OCI-LY7 (cell line): ENCODE results near the gene SELENOW. TPM values are rescaled to one million over a fixed set of nuclear protein-coding genes. Genes with fewer than 3 reads are reported as not detected.

Experiments
- Bru-seq: library from RNA; stranded (reverse); fragments of 400-500 nt; gene quantifications from one replicate; lab custom pipeline; 2021; lab: Mats Ljungman, UMichigan
- BruChase-seq, 2 experiments: library from RNA; stranded (reverse); fragments of 400-500 nt; gene quantifications; one replicate each; lab custom pipeline; 2021; lab: Mats Ljungman, UMichigan
- BruUV-seq: library from RNA; stranded (reverse); fragments of 400-500 nt; replicated peaks from 2 replicates; lab custom pipeline; 2021; lab: Mats Ljungman, UMichigan
- CTCF ChIA-PET: fragments of 300-600 bp; sonication (Branson Sonifier 250); formaldehyde crosslinking; loops from one replicate; lab custom pipeline; 2022; ENCODE audit warnings: antibody characterized with exemption; ENCODE audit not compliant: unreplicated experiment; lab: Charles Lee
- POLR2A ChIA-PET: fragments of 300-600 bp; sonication (Branson Sonifier 250); formaldehyde crosslinking; loops from one replicate; lab custom pipeline; 2022; ENCODE audit warnings: antibody characterized with exemption; lab: Charles Lee
- DNase-seq: peaks from one replicate; pipeline ENCODE4 v3.0.0-alpha.2; 2015; ENCODE audit warnings: low spot score
- H2AFZ ChIP-seq: fragments of 200-600 bp; sonication (generic), shearing (Covaris generic); 2 replicates; pipeline ENCODE4 v1.6.1; 2014; ENCODE audit warnings: mild to moderate bottlenecking, antibody characterized with exemption, low read length, moderate library complexity
- H3K27ac ChIP-seq: fragments of 200-600 bp; sonication (generic); 2 replicates; pipeline ENCODE4 v1.5.1; 2014; ENCODE audit warnings: mixed run types, low read depth, mild to moderate bottlenecking, moderate library complexity, low read length, inconsistent platforms; ENCODE audit not compliant: poor library complexity, severe bottlenecking
- H3K36me3 ChIP-seq: fragments of 200-600 bp; sonication (generic); 2 replicates; pipeline ENCODE4 v1.6.1; 2014; ENCODE audit warnings: mild to moderate bottlenecking, antibody characterized with exemption, low read length, moderate library complexity, mixed read lengths; ENCODE audit not compliant: insufficient read depth
- H3K4me1 ChIP-seq: fragments of 200-600 bp; sonication (generic); 2 replicates; pipeline ENCODE4 v1.5.1; 2014; ENCODE audit warnings: mild to moderate bottlenecking, low read length; ENCODE audit not compliant: insufficient read depth, poor library complexity, severe bottlenecking
- H3K4me2 ChIP-seq: fragments of 200-600 bp; sonication (generic); 2 replicates; pipeline ENCODE4 v1.6.1; 2014; ENCODE audit warnings: mild to moderate bottlenecking, low read length
- H3K4me3 ChIP-seq: fragments of 200-600 bp; sonication (generic); 2 replicates; pipeline ENCODE4 v1.5.1; 2014; ENCODE audit warnings: mild to moderate bottlenecking, low read depth, low read length; ENCODE audit not compliant: poor library complexity, severe bottlenecking
- H3K79me2 ChIP-seq: fragments of 200-600 bp; sonication (generic); 2 replicates; pipeline ENCODE4 v1.6.1; 2016; ENCODE audit warnings: low read depth, mild to moderate bottlenecking, low read length, moderate library complexity, mixed read lengths; ENCODE audit not compliant: insufficient read depth
- H3K9me2 ChIP-seq: fragments of 200-600 bp; sonication (generic); 2 replicates; pipeline ENCODE4 v1.6.1; 2016; ENCODE audit warnings: mild to moderate bottlenecking, low read length, mixed read lengths; ENCODE audit not compliant: insufficient read depth
- H3K9me3 ChIP-seq: fragments of 200-600 bp; sonication (generic); 2 replicates; pipeline ENCODE4 v1.6.1; 2014; ENCODE audit warnings: mild to moderate bottlenecking, mixed run types, low read length, mixed read lengths
- H4K20me1 ChIP-seq: fragments of 200-600 bp; sonication (generic); 2 replicates; pipeline ENCODE4 v1.6.1; 2014; ENCODE audit warnings: mild to moderate bottlenecking, antibody characterized with exemption, low read length, moderate library complexity, mixed read lengths; ENCODE audit not compliant: insufficient read depth
- CTCF ChIP-seq: fragments of 200-600 bp; sonication (generic); conservative IDR thresholded peaks from 2 replicates; pipeline ENCODE4 v1.5.1; 2014; ENCODE audit warnings: mild to moderate bottlenecking, antibody characterized with exemption, low read length, moderate library complexity, mixed read lengths
- EZH2phosphoT487 ChIP-seq: fragments of 200-600 bp; sonication (generic); IDR thresholded peaks from 2 replicates; pipeline ENCODE4 v1.6.1; 2018; ENCODE audit warnings: low read depth, borderline replicate concordance, mild to moderate bottlenecking, mixed run types, antibody characterized with exemption, low read length, moderate library complexity, mixed read lengths
- intact Hi-C: fragments of 100-400 bp; cut with micrococcal nuclease; formaldehyde crosslinking; loops from one replicate; pipeline ENCODE4 v1.10.0; 2022; ENCODE audit not compliant: unreplicated experiment
- long read RNA-seq: library from polyadenylated mRNA; stranded (forward); transcript quantifications from one replicate; pipeline ENCODE4 v2.0.0, GENCODE V29; 2022
- total RNA-seq, 2 experiments: library from RNA; depleted of rRNA in 1 of 2; stranded (reverse); fragments of >200 nt in 1 of 2; shearing (Covaris generic) in 1 of 2; gene quantifications; 2 replicates each; pipeline ENCODE4 v1.2.3, GENCODE V29; 2014 to 2022

The SELENOW gene
- 83.1 and 95.5 TPM in 2 replicates for total RNA-seq (2014; rRNA removed; shearing (Covaris generic))
- 29.9 and 31.2 TPM in 2 replicates for total RNA-seq (2022)
- percentile 51 among the genes with signal in this experiment for Bru-seq, nascent RNA
- percentile 52 among the genes with signal in this experiment for BruChase-seq, experiment 1, labeled RNA remaining after a 6-hour chase
- percentile 54 among the genes with signal in this experiment for BruChase-seq, experiment 2, labeled RNA remaining after a 2-hour chase
- long read RNA-seq, transcript SELENOW-212 (6 exons, 888 nt): minor isoform, 10 of 30 reads
- long read RNA-seq, transcript SELENOW-215 (1 exons, 2,503 nt): major isoform, 16 of 30 reads
- long read RNA-seq, partial matches to known transcripts: 0 of 30 reads
- long read RNA-seq, other reads (novel, unspliced or antisense): 1 of 30 reads

- H3K4me1 ChIP-seq: peaks cover 8% of the 10 kb centered on the region
- peak within 1 kb of the TSS; percentile 93 for H3K4me3 ChIP-seq
- no peaks in the 10 kb centered on the region for H3K9me3 ChIP-seq
- intact Hi-C loops: no loop called here
- CTCF ChIA-PET: interaction anchor here (0.5 to 0.6 kb wide), 2 partner anchors 65 to 71 kb away, joined by 3 read pairs; partner anchors contain the start of gene EHD2
- no peaks in the 10 kb centered on the region for H4K20me1 ChIP-seq
- peak within 1 kb of the TSS; percentile 53 for H3K27ac ChIP-seq
- peak within 1 kb of the TSS; percentile 74 for H2AFZ ChIP-seq
- peak within 1 kb of the TSS; percentile 93 for H3K4me2 ChIP-seq
- TF ChIP-seq EZH2phosphoT487: no peak
- TF ChIP-seq CTCF: no peak
- H3K9me2 ChIP-seq: no peaks in the 10 kb centered on the region
- H3K36me3 ChIP-seq: 0 out of 2 replicates have a peak, but pooled peaks cover 3% of the 10 kb centered on the region
- peaks cover 7% of the 10 kb centered on the region; the same call in 1 of the 2 replicates for H3K79me2 ChIP-seq
- DNase-seq: peak; percentile 91
- POLR2A ChIA-PET: no interaction called here
- BruUV-seq: no TSS peak
Observed at GRCh38 chr19:47778049-47778953, at the start of gene SELENOW. SELENOW (plus strand) TSS chr19:47778703; CDS start chr19:47778786, 83 bp downstream.

- H3K4me2 ChIP-seq: no peak overlapping the region
- CTCF ChIA-PET: no interaction called here
- H3K9me3 ChIP-seq: no peaks in the 10 kb centered on the region
- H3K27ac ChIP-seq: no peak overlapping the region
- BruUV-seq: no TSS peak
- TF ChIP-seq CTCF: no peak
- no peak for TF ChIP-seq EZH2phosphoT487
- DNase-seq: no peak
- H4K20me1 ChIP-seq: no peaks in the 10 kb centered on the region
- no peak overlapping the region for H3K4me3 ChIP-seq
- H3K9me2 ChIP-seq: no peaks in the 10 kb centered on the region
- H3K36me3 ChIP-seq: no peaks in the 10 kb centered on the region
- H3K79me2 ChIP-seq: no peaks in the 10 kb centered on the region
- H2AFZ ChIP-seq: no peak overlapping the region
- POLR2A ChIA-PET: no interaction called here
- no peaks in the 10 kb centered on the region for H3K4me1 ChIP-seq
- intact Hi-C loops: no loop called here
Observed at GRCh38 chr19:47729468-47729798, 49.1 kb upstream of the SELENOW start.
